HG03280 (cell line): ENCODE measurements around the gene KRTAP16-1.
"Not testable (repeated sequence)": the region's sequence is repeated elsewhere in the genome, so short reads cannot be mapped to it uniquely, and the experiment has no call there.

Experiments
- ATAC-seq: cut with Tn5 transposase; IDR thresholded peaks from one replicate; pipeline ENCODE4 v1.9.1; 2021; ENCODE audit warnings: mild to moderate bottlenecking, moderate library complexity; ENCODE audit not compliant: unreplicated experiment

Gene KRTAP16-1

GRCh38 chr17:41308918-41309359 is at the start of gene KRTAP16-1:
Gene KRTAP16-1, minus strand, starts transcription at chr17:41309309. Its CDS starts 56 bp downstream, at chr17:41309253.
- ATAC-seq = no peak

GRCh38 chr17:41354536-41354935 is 45.4 kb upstream of the KRTAP16-1 start:
- no peak for ATAC-seq

GRCh38 chr17:41352597-41353366 is 43.7 kb upstream of the KRTAP16-1 start:
- no peak for ATAC-seq

- ATAC-seq = no peak
These were observed 42.1 kb upstream of the KRTAP16-1 start for GRCh38 chr17:41351177-41351576.

GRCh38 chr17:41350381-41350878 is 41.3 kb upstream of the KRTAP16-1 start, which contains the start of gene KRT33A:
Gene KRT33A, minus strand, starts transcription at chr17:41350828. Its CDS starts 61 bp downstream, at chr17:41350767.
- not testable (repeated sequence) for ATAC-seq

- no peak for ATAC-seq
These were observed 39.0 kb upstream of the KRTAP16-1 start for GRCh38 chr17:41347869-41348760.

GRCh38 chr17:41346421-41346820 is 37.3 kb upstream of the KRTAP16-1 start:
- not testable (repeated sequence) for ATAC-seq

GRCh38 chr17:41345992-41346391 is 36.9 kb upstream of the KRTAP16-1 start:
- no peak for ATAC-seq

- ATAC-seq = no peak
These were observed 33.9 kb upstream of the KRTAP16-1 start for GRCh38 chr17:41343029-41343428.

- no peak for ATAC-seq
These were observed 32.1 kb upstream of the KRTAP16-1 start for GRCh38 chr17:41340934-41341861.

GRCh38 chr17:41340494-41340893 is 31.4 kb upstream of the KRTAP16-1 start:
- no peak for ATAC-seq

- no peak for ATAC-seq
These were observed 30.6 kb upstream of the KRTAP16-1 start for GRCh38 chr17:41339571-41340172.

- no peak for ATAC-seq
These were observed 29.9 kb upstream of the KRTAP16-1 start for GRCh38 chr17:41338961-41339485.

GRCh38 chr17:41335747-41336146 is 26.6 kb upstream of the KRTAP16-1 start:
- ATAC-seq = no peak

- ATAC-seq = no peak
These were observed 25.5 kb upstream of the KRTAP16-1 start for GRCh38 chr17:41334385-41335305.

GRCh38 chr17:41333836-41334235 is 24.7 kb upstream of the KRTAP16-1 start:
- ATAC-seq = no peak

- no peak for ATAC-seq
These were observed 24.0 kb upstream of the KRTAP16-1 start for GRCh38 chr17:41333098-41333497.

- ATAC-seq = no peak
These were observed 23.1 kb upstream of the KRTAP16-1 start for GRCh38 chr17:41332239-41332638.

- no peak for ATAC-seq
These were observed 22.5 kb upstream of the KRTAP16-1 start for GRCh38 chr17:41331606-41332005.
